GM10266 (cell line): ENCODE data around the gene MITF.

Experiments used
- DNase-seq: peaks from one replicate; pipeline ENCODE4 v3.0.0; 2012; ENCODE audit errors: extremely low spot score
- CTCF ChIP-seq: IDR thresholded peaks from 2 replicates; pipeline ENCODE4 v1.5.1; 2012; ENCODE audit warnings: mild to moderate bottlenecking, low read depth; ENCODE audit not compliant: control insufficient read depth, insufficient read depth; ENCODE audit errors: missing control alignments

Gene MITF

GRCh38 chr3:69716119-69716518 is 23.1 kb upstream of the MITF start:
- TF ChIP-seq CTCF = no peak

GRCh38 chr3:69718866-69719586 is 20.2 kb upstream of the MITF start:
- no peak for TF ChIP-seq CTCF
- DNase-seq = no peak

More at GRCh38 chr3:69716119-69716518, 23.1 kb upstream of the MITF start:
- no peak for DNase-seq

DNA sequence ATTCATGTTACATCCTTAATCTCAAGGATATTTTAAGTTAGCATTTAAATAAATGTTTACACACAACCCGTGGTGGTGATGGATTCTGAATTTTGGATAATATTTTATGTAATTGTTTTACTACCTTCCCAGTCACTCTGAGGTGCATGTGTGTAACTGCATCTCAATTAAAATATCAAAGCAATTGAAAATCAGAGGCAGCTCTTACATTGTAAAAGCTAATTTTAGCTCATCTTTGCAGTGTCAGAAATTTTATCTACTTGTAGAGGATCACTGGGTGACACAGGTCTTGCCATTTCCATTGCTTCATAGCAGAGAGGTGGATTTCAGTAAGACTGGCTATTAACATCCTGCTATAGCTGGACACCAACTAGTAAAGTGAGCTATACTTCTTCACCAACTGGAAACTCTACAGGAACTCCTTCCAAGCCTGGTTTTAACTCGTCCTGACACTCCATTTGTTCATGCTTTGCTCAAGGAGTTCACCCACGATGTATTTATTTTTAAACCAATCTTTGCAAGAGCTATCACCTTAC is 19.6 kb upstream of the MITF start:
- TF ChIP-seq CTCF = no peak

DNA sequence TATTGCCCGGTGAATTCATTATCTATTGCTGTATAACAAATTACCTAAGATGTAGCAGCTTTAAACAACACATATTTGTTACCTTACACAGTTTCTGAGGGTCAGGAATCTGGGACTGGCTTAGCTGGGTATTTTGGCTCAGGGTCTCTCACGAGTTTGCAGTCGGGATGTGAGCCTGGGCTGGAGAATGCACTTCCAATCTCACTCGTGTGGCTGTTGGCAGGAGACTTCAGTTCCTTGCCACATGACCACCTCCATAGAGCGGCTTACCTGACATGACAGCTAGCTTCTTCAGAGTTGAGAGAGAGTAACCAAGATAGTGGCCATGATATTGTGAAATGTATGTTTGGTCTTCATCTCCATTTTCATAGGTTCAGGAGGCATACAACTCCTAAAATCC is 18.4 kb upstream of the MITF start:
- no peak for TF ChIP-seq CTCF
- DNase-seq = no peak

More for the DNA sequence above, 19.6 kb upstream of the MITF start:
- no peak for DNase-seq

- no peak for DNase-seq
- TF ChIP-seq CTCF = no peak
Observed at GRCh38 chr3:69723389-69723788, 15.9 kb upstream of the MITF start.

GRCh38 chr3:69724722-69725435 is 14.4 kb upstream of the MITF start:
- DNase-seq = no peak

More at GRCh38 chr3:69724722-69725435, 14.4 kb upstream of the MITF start:
- TF ChIP-seq CTCF = no peak
